Measurements from ENCODE around the gene KIAA0513.

- no peak for TF ChIP-seq CTCF (IDR thresholded peaks at IDR 0.05; ENCODE audit: borderline replicate concordance, extremely low read depth, low read length, poor library complexity, severe bottlenecking)
- no peak for TF ChIP-seq EZH2 (IDR thresholded peaks at IDR 0.05; ENCODE audit: borderline replicate concordance, low read depth, low read length, severe bottlenecking)
These were observed 64.7 kb downstream of the KIAA0513 start for GRCh38 chr16:85092309-85092708.

Measured in DND-41 (cell line).